GM19099 (cell line): ENCODE measurements around the gene FARSB.

ENCODE experiments used
- POLR2A ChIP-seq: IDR thresholded peaks from 3 replicates; pipeline ENCODE4 v1.6.1; 2011; ENCODE audit warnings: low read depth; ENCODE audit not compliant: insufficient read length; ENCODE audit errors: extremely low read depth

The FARSB gene

GRCh38 chr2:222671259-222672067 lies 15.6 kb upstream of the FARSB start, which contains the start of gene MOGAT1:
Gene MOGAT1 (plus strand): TSS chr2:222671658. CDS start chr2:222671786, 128 bp downstream.
- no peak for TF ChIP-seq POLR2A

GRCh38 chr2:222670191-222671038 lies 14.5 kb upstream of the FARSB start:
- TF ChIP-seq POLR2A, result no peak

GRCh38 chr2:222669353-222669752 lies 13.5 kb upstream of the FARSB start:
- TF ChIP-seq POLR2A, result no peak

- TF ChIP-seq POLR2A, result no peak
Observed at GRCh38 chr2:222668494-222669154, 12.7 kb upstream of the FARSB start.

- no peak for TF ChIP-seq POLR2A
Observed at GRCh38 chr2:222663479-222663878, 7.6 kb upstream of the FARSB start.

- TF ChIP-seq POLR2A, result no peak
Observed at GRCh38 chr2:222656526-222657446, 894 bp upstream of the FARSB start.

- no peak for TF ChIP-seq POLR2A
Observed at GRCh38 chr2:222653280-222653679, 2.6 kb downstream of the FARSB start.

- no peak for TF ChIP-seq POLR2A
Observed at GRCh38 chr2:222652491-222653255, 3.2 kb downstream of the FARSB start.

GRCh38 chr2:222651718-222652418 lies 4.0 kb downstream of the FARSB start:
- TF ChIP-seq POLR2A, result no peak

GRCh38 chr2:222649801-222650200 lies 6.1 kb downstream of the FARSB start:
- no peak for TF ChIP-seq POLR2A

GRCh38 chr2:222646008-222646407 lies 9.9 kb downstream of the FARSB start:
- no peak for TF ChIP-seq POLR2A

- no peak for TF ChIP-seq POLR2A
Observed at GRCh38 chr2:222643134-222643533, 12.8 kb downstream of the FARSB start.

- TF ChIP-seq POLR2A, result no peak
Observed at GRCh38 chr2:222641336-222641735, 14.6 kb downstream of the FARSB start.
